HepG2 (cell line): ENCODE data around the gene NTRK2. TPM values are rescaled to one million over a fixed set of nuclear protein-coding genes. Genes with fewer than 3 reads are reported as not detected.

Source experiments
- ATAC-seq: fragments of 200-7000 bp; cut with Tn5 transposase; 3 replicates; pipeline ENCODE4 v1.9.1; 2020; ENCODE audit warnings: mild to moderate bottlenecking, moderate library complexity
- BruUV-seq: library from RNA; stranded (reverse); fragments of 400-500 nt; replicated peaks from 2 replicates; lab custom pipeline; 2021; lab: Mats Ljungman, UMichigan
- CTCF ChIA-PET: fragments of 300-600 bp; formaldehyde crosslinking; extraction: SDS; loops from one replicate; lab custom pipeline; 2021; ENCODE audit warnings: low total read pairs, inconsistent platforms, low intra/inter-chr PET ratio; lab: Yijun Ruan, JAX
- POLR2A ChIA-PET: fragments of 350-600 bp; sonication (Branson Sonifier 250); formaldehyde crosslinking; loops from one replicate; lab custom pipeline; 2020; ENCODE audit warnings: antibody characterized with exemption, inconsistent platforms; lab: Yijun Ruan, JAX
- DNase-seq: peaks from one replicate; pipeline ENCODE4 v3.0.0-alpha.2; 2015; ENCODE audit warnings: low spot score
- FAIRE-seq: peaks from 3 replicates; lab custom pipeline; 2011; peaks lifted over from hg19 to GRCh38; lab: Jason Lieb, UNC
- H2AFZ ChIP-seq: one replicate; pipeline ENCODE4 v1.6.1; 2011; ENCODE audit warnings: low read length, inconsistent platforms
- H3K27ac ChIP-seq: fragments of 300-600 bp; 3 replicates; pipeline ENCODE4 v1.8.0; 2011; ENCODE audit warnings: mixed run types, mild to moderate bottlenecking, mixed read lengths, low read length, inconsistent platforms; ENCODE audit not compliant: insufficient read depth; ENCODE audit errors: extremely low read length
- H3K27me3 ChIP-seq, 2 experiments: fragments of 200-600 bp in 1 of 2; 2 replicates in 1 of 2; 3 replicates in 1 of 2; pipeline versions ENCODE4 v1.6.0 to v1.8.0; 2011; ENCODE audit warnings: low read length in 2 of 2, mild to moderate bottlenecking in 2 of 2, moderate library complexity in 2 of 2, inconsistent platforms in 1 of 2; ENCODE audit not compliant: insufficient read depth in 2 of 2, control insufficient read depth in 1 of 2
- H3K36me3 ChIP-seq, 2 experiments: fragments of 200-600 bp in 1 of 2; replicated peaks in 1 of 2; 2 replicates in 1 of 2; 3 replicates in 1 of 2; pipeline versions ENCODE4 v1.5.1 to v1.8.0; 2011; ENCODE audit warnings: low read length in 2 of 2, inconsistent platforms in 1 of 2; ENCODE audit not compliant: insufficient read depth in 2 of 2, control insufficient read depth in 1 of 2
- H3K4me1 ChIP-seq: 2 replicates; pipeline ENCODE4 v1.5.1; 2012; ENCODE audit warnings: low read length, inconsistent platforms; ENCODE audit not compliant: insufficient read depth
- H3K4me2 ChIP-seq: 2 replicates; pipeline ENCODE4 v1.6.0; 2011; ENCODE audit warnings: low read depth, low read length, inconsistent platforms
- H3K4me3 ChIP-seq, 3 experiments: fragments of 200-600 bp in 1 of 3; sonication (generic), shearing (Covaris generic) in 1 of 3; replicated peaks in 1 of 3; 2 replicates each; pipeline ENCODE4 v1.5.1; 2011 to 2016; ENCODE audit warnings: low read length in 3 of 3, inconsistent platforms in 2 of 3, low read depth in 2 of 3, mild to moderate bottlenecking in 2 of 3, control low read depth in 1 of 3, mixed read lengths in 1 of 3; ENCODE audit not compliant: insufficient read depth in 1 of 3
- H3K79me2 ChIP-seq: one replicate; pipeline ENCODE4 v1.6.1; 2011; ENCODE audit warnings: low read length, inconsistent platforms; ENCODE audit not compliant: insufficient read depth
- H3K9ac ChIP-seq: 2 replicates; pipeline ENCODE4 v1.6.0; 2011; ENCODE audit warnings: mild to moderate bottlenecking, low read depth, low read length, inconsistent platforms; ENCODE audit not compliant: insufficient read depth
- H3K9me3 ChIP-seq: 2 replicates; pipeline ENCODE4 v1.5.1; 2012; ENCODE audit warnings: mild to moderate bottlenecking, low read length
- H4K20me1 ChIP-seq: 2 replicates; pipeline ENCODE4 v1.6.0; 2011; ENCODE audit warnings: inconsistent platforms, mild to moderate bottlenecking, low read length, moderate library complexity; ENCODE audit not compliant: insufficient read depth
- ELF3 ChIP-seq: IDR thresholded peaks from 2 replicates; pipeline ENCODE4 v1.6.1; 2016; ENCODE audit warnings: missing genetic modification reagents, missing compliant biosample characterization
- EZH2 ChIP-seq: conservative IDR thresholded peaks from 2 replicates; pipeline ENCODE4 v1.6.1; 2012; ENCODE audit warnings: mild to moderate bottlenecking, low read depth, low read length, moderate library complexity
- GATAD1 ChIP-seq: IDR thresholded peaks from 2 replicates; pipeline ENCODE4 v1.6.1; 2016; ENCODE audit warnings: missing genetic modification reagents, missing compliant biosample characterization
- GZF1 ChIP-seq: sonication (generic); formaldehyde crosslinking; IDR thresholded peaks from 2 replicates; pipeline ENCODE4 v1.5.1; 2020; ENCODE audit warnings: mild to moderate bottlenecking, missing genetic modification reagents
- NCOA5 ChIP-seq: sonication (generic); formaldehyde crosslinking; IDR thresholded peaks from 2 replicates; pipeline ENCODE4 v1.4.0; 2020; ENCODE audit warnings: missing genetic modification reagents
- PAX8 ChIP-seq: sonication (generic); formaldehyde crosslinking; IDR thresholded peaks from 2 replicates; pipeline ENCODE4 v1.8.0; 2022; ENCODE audit warnings: mild to moderate bottlenecking, missing genetic modification reagents, borderline replicate concordance
- PHF21A ChIP-seq: sonication (generic); formaldehyde crosslinking; IDR thresholded peaks from 2 replicates; pipeline ENCODE4 v1.5.0; 2020; ENCODE audit warnings: mild to moderate bottlenecking, missing genetic modification reagents
- ZNF44 ChIP-seq: sonication (generic); formaldehyde crosslinking; IDR thresholded peaks from 2 replicates; pipeline ENCODE4 v1.5.1; 2020; ENCODE audit warnings: mild to moderate bottlenecking, missing genetic modification reagents
- WGBS: methylation state at CpG from one replicate; pipeline ENCODE4 v1.1.6; 2017; ENCODE audit warnings: low lambda C conversion rate; 5-methylcytosine and 5-hydroxymethylcytosine counted together
- in situ Hi-C: cut with HindIII; loops from 2 replicates; pipeline ENCODE4 v1.10.0; 2017; ENCODE audit warnings: low pct_unique_long_range_greater_than_20kb; ENCODE audit not compliant: extremely low pct_ligation_motif_present
- intact Hi-C: fragments of 100-400 bp; cut with micrococcal nuclease; formaldehyde crosslinking; loops from one replicate; pipeline ENCODE4 v1.10.0; 2022; ENCODE audit not compliant: unreplicated experiment
- polyA plus RNA-seq, 8 experiments: library from polyadenylated mRNA; depleted of rRNA in 3 of 8; stranded (reverse) in 7 of 8; unstranded in 1 of 8; fragments of >200 nt; fragmentation: Illumina TruSeq in 4 of 8; extraction: Trizol in 4 of 8; gene quantifications; 2 replicates each; pipeline versions ENCODE4 v1.2.1 to v1.2.3, GENCODE V29; 2011 to 2016; ENCODE audit warnings: low read depth in 4 of 8, missing spikeins in 1 of 8, mixed read lengths in 1 of 8; ENCODE audit not compliant: insufficient read depth in 1 of 8
- total RNA-seq, 5 experiments: library from RNA; depleted of rRNA; stranded (reverse); fragments of >200 nt; fragmentation: Illumina TruSeq; extraction: Trizol; gene quantifications; 2 replicates each; pipeline ENCODE4 v1.2.3, GENCODE V29; 2016; ENCODE audit warnings: low read depth in 1 of 5
- TF ChIP-seq, protein P1 (sequence below): sonication (generic); formaldehyde crosslinking; IDR thresholded peaks from 2 replicates; pipeline ENCODE4 v1.8.0; 2022; ENCODE audit warnings: mild to moderate bottlenecking, missing genetic modification reagents

NTRK2 gene
- total and polyA plus RNA-seq, 2 of the 13 experiments (the other 11 are each of a cell fraction or from before 2014, with no cell fraction given), result not detected

GRCh38 chr9:85040146-85040545 lies 370.6 kb downstream of the NTRK2 start (continued):
- TF ChIP-seq GATAD1 (CRISPR knock-in tag), result no peak
- TF ChIP-seq PAX8 (CRISPR knock-in tag), result no peak
- no peak for TF ChIP-seq ZNF44
- TF ChIP-seq PHF21A (CRISPR knock-in tag), result no peak
- no peak for TF ChIP-seq ELF3 (CRISPR knock-in tag)
- TF ChIP-seq, protein P1, sequence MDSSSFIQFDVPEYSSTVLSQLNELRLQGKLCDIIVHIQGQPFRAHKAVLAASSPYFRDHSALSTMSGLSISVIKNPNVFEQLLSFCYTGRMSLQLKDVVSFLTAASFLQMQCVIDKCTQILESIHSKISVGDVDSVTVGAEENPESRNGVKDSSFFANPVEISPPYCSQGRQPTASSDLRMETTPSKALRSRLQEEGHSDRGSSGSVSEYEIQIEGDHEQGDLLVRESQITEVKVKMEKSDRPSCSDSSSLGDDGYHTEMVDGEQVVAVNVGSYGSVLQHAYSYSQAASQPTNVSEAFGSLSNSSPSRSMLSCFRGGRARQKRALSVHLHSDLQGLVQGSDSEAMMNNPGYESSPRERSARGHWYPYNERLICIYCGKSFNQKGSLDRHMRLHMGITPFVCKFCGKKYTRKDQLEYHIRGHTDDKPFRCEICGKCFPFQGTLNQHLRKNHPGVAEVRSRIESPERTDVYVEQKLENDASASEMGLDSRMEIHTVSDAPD (CRISPR knock-in tag), result no peak

- Histone ChIP-seq H3K27ac (no peak overlapping the region), H3K4me1 (no peaks in the 10 kb centered on the region), H3K36me3 (no peaks in the 10 kb centered on the region), H3K4me2 (no peak overlapping the region), H3K9ac (no peak overlapping the region), H3K9me3 (no peaks in the 10 kb centered on the region), H3K27me3 (no peaks in the 10 kb centered on the region), H4K20me1 (no peaks in the 10 kb centered on the region), H3K79me2 (no peaks in the 10 kb centered on the region), H3K4me3 (no peak overlapping the region), H2AFZ (no peak overlapping the region)
- in situ Hi-C loops, result no loop called here
- ChIA-PET CTCF (no interaction called here), POLR2A (no interaction called here)
- no peak for FAIRE-seq
- no TSS peak for BruUV-seq
- intact Hi-C loops, result no loop called here
- WGBS, result 43% methylated on average over 16 of the region's 16 CpGs
- ATAC-seq, result no peak
- DNase-seq, result no peak
- no peak for TF ChIP-seq GZF1 (CRISPR knock-in tag)
- TF ChIP-seq NCOA5 (CRISPR knock-in tag), result no peak
- TF ChIP-seq EZH2, result no peak
Observed at GRCh38 chr9:85040821-85041465, 371.4 kb downstream of the NTRK2 start.
